Rectal smooth muscle tissue (tissue), 1 donor: Measurements from ENCODE around the gene PCCB.

Experiments used
- H3K27ac ChIP-seq: one replicate; pipeline ENCODE4 v1.7.0; 2013; ENCODE audit warnings: low read depth, low read length, inconsistent platforms
- H3K27me3 ChIP-seq: one replicate; pipeline ENCODE4 v1.7.0; 2013; ENCODE audit warnings: low read length; ENCODE audit not compliant: control insufficient read depth, insufficient read depth
- H3K36me3 ChIP-seq: one replicate; pipeline ENCODE4 v1.7.0; 2013; ENCODE audit warnings: low read length; ENCODE audit not compliant: control insufficient read depth, insufficient read depth
- H3K4me1 ChIP-seq: one replicate; pipeline ENCODE4 v1.7.0; 2013; ENCODE audit warnings: low read length; ENCODE audit not compliant: control insufficient read depth, insufficient read depth
- H3K4me3 ChIP-seq: one replicate; pipeline ENCODE4 v1.7.0; 2013; ENCODE audit warnings: low read length
- H3K9ac ChIP-seq: one replicate; pipeline ENCODE4 v1.7.0; 2013; ENCODE audit warnings: low read length

Gene PCCB

GRCh38 chr3:136377508-136377907 is 127.4 kb downstream of the PCCB start:
- H3K27me3 ChIP-seq: no peaks in the 10 kb centered on the region
- H3K4me3 ChIP-seq: no peak overlapping the region
- peaks cover 2% of the 10 kb centered on the region for H3K36me3 ChIP-seq
- no peak overlapping the region for H3K9ac ChIP-seq
- H3K27ac ChIP-seq: no peak overlapping the region
- peaks cover 3% of the 10 kb centered on the region for H3K4me1 ChIP-seq

DNA sequence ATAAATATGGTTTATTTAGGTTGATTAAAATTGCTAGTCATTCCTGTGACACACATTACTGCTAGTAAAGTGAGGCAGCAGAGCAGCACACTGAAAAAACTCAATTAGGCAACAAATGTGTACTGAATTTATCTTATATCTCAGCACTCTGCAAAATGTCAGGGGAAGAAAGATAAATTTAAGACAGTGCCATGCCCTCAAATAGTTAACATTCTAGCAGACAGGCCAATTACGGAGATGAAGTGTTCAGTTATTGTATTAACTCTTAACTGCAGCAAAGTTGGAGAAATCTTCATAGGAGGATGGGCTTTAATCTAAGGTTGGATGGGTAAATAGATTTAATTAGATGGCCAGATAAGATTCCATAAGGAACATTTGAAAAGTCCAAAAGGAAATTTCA is 127.9 kb downstream of the PCCB start:
- Histone ChIP-seq H3K4me3 (no peak overlapping the region), H3K27me3 (no peaks in the 10 kb centered on the region), H3K9ac (no peak overlapping the region), H3K27ac (no peak overlapping the region), H3K36me3 (peaks cover 2% of the 10 kb centered on the region), H3K4me1 (peaks cover 3% of the 10 kb centered on the region)
